ENCODE measurements around the gene PCDH9.

Gene PCDH9

GRCh38 chr13:67167420-67167819 is 62.7 kb downstream of the PCDH9 start:
- Histone ChIP-seq H3K23ac (ENCODE audit: low read length) (no peak overlapping the region), H2BK15ac (replicated peaks; ENCODE audit: low read depth) (no peak overlapping the region), H3K79me2 (ENCODE audit: control insufficient read depth, insufficient read depth, low read length) (no peaks in the 10 kb centered on the region), H3K4me1 (ENCODE audit: control insufficient read depth, low read depth, low read length) (no peaks in the 10 kb centered on the region), H3K27me3 (ENCODE audit: insufficient read depth, low read length, poor library complexity) (no peaks in the 10 kb centered on the region), H2BK5ac (ENCODE audit: low read length) (no peak overlapping the region), H4K8ac (ENCODE audit: low read depth, low read length) (no peak overlapping the region), H3K18ac (ENCODE audit: low read length) (no peak overlapping the region), H3K4me3 (ENCODE audit: low read length) (no peak overlapping the region), H3K36me3 (ENCODE audit: control insufficient read depth, insufficient read depth, low read length) (no peaks in the 10 kb centered on the region), H3K79me1 (ENCODE audit: low read length) (no peaks in the 10 kb centered on the region), H3K9ac (ENCODE audit: low read length) (no peak overlapping the region), H2AK5ac (ENCODE audit: low read length) (no peak overlapping the region), H2BK120ac (ENCODE audit: low read depth, low read length) (no peak overlapping the region), H3K4me2 (ENCODE audit: low read length) (no peak overlapping the region), H3K4ac (ENCODE audit: low read depth, low read length) (no peak overlapping the region), H3K27ac (ENCODE audit: low read depth, low read length) (no peak overlapping the region), H3K56ac (ENCODE audit: low read length) (no peak overlapping the region), H4K5ac (ENCODE audit: low read length) (no peak overlapping the region)
- no peak for DNase-seq
- WGBS (ENCODE audit: extremely low coverage, insufficient coverage, low lambda C conversion rate) = no CpG with 5 or more reads among the region's 1 CpG

- Histone ChIP-seq H3K23ac (ENCODE audit: low read length) (no peak overlapping the region), H3K79me2 (ENCODE audit: control insufficient read depth, insufficient read depth, low read length) (no peaks in the 10 kb centered on the region), H3K4me3 (ENCODE audit: low read length) (no peak overlapping the region), H2AK5ac (ENCODE audit: low read length) (no peak overlapping the region), H3K56ac (ENCODE audit: low read length) (no peak overlapping the region), H2BK120ac (ENCODE audit: low read depth, low read length) (no peak overlapping the region), H3K27me3 (ENCODE audit: insufficient read depth, low read length, poor library complexity) (no peaks in the 10 kb centered on the region), H2BK15ac (replicated peaks; ENCODE audit: low read depth) (no peak overlapping the region), H3K4ac (ENCODE audit: low read depth, low read length) (no peak overlapping the region), H4K8ac (ENCODE audit: low read depth, low read length) (no peak overlapping the region), H3K36me3 (ENCODE audit: control insufficient read depth, insufficient read depth, low read length) (no peaks in the 10 kb centered on the region), H4K5ac (ENCODE audit: low read length) (no peak overlapping the region), H3K79me1 (ENCODE audit: low read length) (no peaks in the 10 kb centered on the region), H3K4me1 (ENCODE audit: control insufficient read depth, low read depth, low read length) (no peaks in the 10 kb centered on the region), H3K4me2 (ENCODE audit: low read length) (no peak overlapping the region), H2BK5ac (ENCODE audit: low read length) (no peak overlapping the region), H3K18ac (ENCODE audit: low read length) (no peak overlapping the region), H3K27ac (ENCODE audit: low read depth, low read length) (no peak overlapping the region), H3K9ac (ENCODE audit: low read length) (no peak overlapping the region)
- no CpG with 5 or more reads among the region's 3 CpGs for WGBS (ENCODE audit: extremely low coverage, insufficient coverage, low lambda C conversion rate)
- no peak for DNase-seq
Measured at GRCh38 chr13:67161176-67161575, 69.0 kb downstream of the PCDH9 start.

- Histone ChIP-seq H3K4me3 (ENCODE audit: low read length) (no peak overlapping the region), H3K56ac (ENCODE audit: low read length) (no peak overlapping the region), H3K4me1 (ENCODE audit: control insufficient read depth, low read depth, low read length) (no peaks in the 10 kb centered on the region), H3K23ac (ENCODE audit: low read length) (no peak overlapping the region), H3K4me2 (ENCODE audit: low read length) (no peak overlapping the region), H3K18ac (ENCODE audit: low read length) (no peak overlapping the region), H3K36me3 (ENCODE audit: control insufficient read depth, insufficient read depth, low read length) (no peaks in the 10 kb centered on the region), H4K5ac (ENCODE audit: low read length) (no peak overlapping the region), H3K9ac (ENCODE audit: low read length) (no peak overlapping the region), H3K79me2 (ENCODE audit: control insufficient read depth, insufficient read depth, low read length) (no peaks in the 10 kb centered on the region), H4K8ac (ENCODE audit: low read depth, low read length) (no peak overlapping the region), H3K4ac (ENCODE audit: low read depth, low read length) (no peak overlapping the region), H2BK120ac (ENCODE audit: low read depth, low read length) (no peak overlapping the region), H3K27me3 (ENCODE audit: insufficient read depth, low read length, poor library complexity) (no peaks in the 10 kb centered on the region), H2BK15ac (replicated peaks; ENCODE audit: low read depth) (no peak overlapping the region), H2AK5ac (ENCODE audit: low read length) (no peak overlapping the region), H3K79me1 (ENCODE audit: low read length) (no peaks in the 10 kb centered on the region), H3K27ac (ENCODE audit: low read depth, low read length) (no peak overlapping the region), H2BK5ac (ENCODE audit: low read length) (no peak overlapping the region)
- no CpG with 5 or more reads among the region's 5 CpGs for WGBS (ENCODE audit: extremely low coverage, insufficient coverage, low lambda C conversion rate)
- DNase-seq = no peak
Measured at GRCh38 chr13:67158903-67159302, 71.2 kb downstream of the PCDH9 start.

GRCh38 chr13:67156723-67157060 is 73.4 kb downstream of the PCDH9 start:
- Histone ChIP-seq H3K56ac (ENCODE audit: low read length) (no peak overlapping the region), H3K23ac (ENCODE audit: low read length) (no peak overlapping the region), H2AK5ac (ENCODE audit: low read length) (no peak overlapping the region), H3K4me3 (ENCODE audit: low read length) (no peak overlapping the region), H2BK15ac (replicated peaks; ENCODE audit: low read depth) (no peak overlapping the region), H3K27ac (ENCODE audit: low read depth, low read length) (no peak overlapping the region), H3K79me2 (ENCODE audit: control insufficient read depth, insufficient read depth, low read length) (no peaks in the 10 kb centered on the region), H2BK5ac (ENCODE audit: low read length) (no peak overlapping the region), H4K5ac (ENCODE audit: low read length) (no peak overlapping the region), H3K27me3 (ENCODE audit: insufficient read depth, low read length, poor library complexity) (no peaks in the 10 kb centered on the region), H3K79me1 (ENCODE audit: low read length) (no peaks in the 10 kb centered on the region), H3K4me1 (ENCODE audit: control insufficient read depth, low read depth, low read length) (no peaks in the 10 kb centered on the region), H2BK120ac (ENCODE audit: low read depth, low read length) (no peak overlapping the region), H3K4me2 (ENCODE audit: low read length) (no peak overlapping the region), H3K9ac (ENCODE audit: low read length) (no peak overlapping the region), H4K8ac (ENCODE audit: low read depth, low read length) (no peak overlapping the region), H3K4ac (ENCODE audit: low read depth, low read length) (no peak overlapping the region), H3K36me3 (ENCODE audit: control insufficient read depth, insufficient read depth, low read length) (no peaks in the 10 kb centered on the region), H3K18ac (ENCODE audit: low read length) (no peak overlapping the region)
- DNase-seq = no peak
- WGBS (ENCODE audit: extremely low coverage, insufficient coverage, low lambda C conversion rate) = no CpG with 5 or more reads among the region's 7 CpGs

GRCh38 chr13:67155898-67156722 is 74.0 kb downstream of the PCDH9 start:
- no peak overlapping the region for H3K56ac ChIP-seq (ENCODE audit: low read length)
- no peak overlapping the region for H3K27ac ChIP-seq (ENCODE audit: low read depth, low read length)
- no peak overlapping the region for H3K9ac ChIP-seq (ENCODE audit: low read length)
- no CpG with 5 or more reads among the region's 24 CpGs for WGBS (ENCODE audit: extremely low coverage, insufficient coverage, low lambda C conversion rate)
- H3K4me3 ChIP-seq (ENCODE audit: low read length) = no peak overlapping the region
- no peaks in the 10 kb centered on the region for H3K27me3 ChIP-seq (ENCODE audit: insufficient read depth, low read length, poor library complexity)
- H3K18ac ChIP-seq (ENCODE audit: low read length) = no peak overlapping the region
- H2AK5ac ChIP-seq (ENCODE audit: low read length) = no peak overlapping the region
- H4K8ac ChIP-seq (ENCODE audit: low read depth, low read length) = no peak overlapping the region
- no peak overlapping the region for H3K4ac ChIP-seq (ENCODE audit: low read depth, low read length)
- no peak for DNase-seq
- no peak overlapping the region for H4K5ac ChIP-seq (ENCODE audit: low read length)
- H3K36me3 ChIP-seq (ENCODE audit: control insufficient read depth, insufficient read depth, low read length) = no peaks in the 10 kb centered on the region
- no peaks in the 10 kb centered on the region for H3K79me2 ChIP-seq (ENCODE audit: control insufficient read depth, insufficient read depth, low read length)
- no peak overlapping the region for H3K4me2 ChIP-seq (ENCODE audit: low read length)
- no peak overlapping the region for H2BK15ac ChIP-seq (replicated peaks; ENCODE audit: low read depth)
- H3K4me1 ChIP-seq (ENCODE audit: control insufficient read depth, low read depth, low read length) = no peaks in the 10 kb centered on the region
- no peak overlapping the region for H2BK120ac ChIP-seq (ENCODE audit: low read depth, low read length)
- H3K79me1 ChIP-seq (ENCODE audit: low read length) = no peaks in the 10 kb centered on the region
- H3K23ac ChIP-seq (ENCODE audit: low read length) = no peak overlapping the region
- no peak overlapping the region for H2BK5ac ChIP-seq (ENCODE audit: low read length)

GRCh38 chr13:67152085-67152484 is 78.1 kb downstream of the PCDH9 start:
- no peak overlapping the region for H3K4me2 ChIP-seq (ENCODE audit: low read length)
- H3K27ac ChIP-seq (ENCODE audit: low read depth, low read length) = no peak overlapping the region
- H3K56ac ChIP-seq (ENCODE audit: low read length) = no peak overlapping the region
- H3K27me3 ChIP-seq (ENCODE audit: insufficient read depth, low read length, poor library complexity) = no peaks in the 10 kb centered on the region
- H3K23ac ChIP-seq (ENCODE audit: low read length) = no peak overlapping the region
- H3K4ac ChIP-seq (ENCODE audit: low read depth, low read length) = no peak overlapping the region
- H3K4me1 ChIP-seq (ENCODE audit: control insufficient read depth, low read depth, low read length) = no peaks in the 10 kb centered on the region
- H3K36me3 ChIP-seq (ENCODE audit: control insufficient read depth, insufficient read depth, low read length) = no peaks in the 10 kb centered on the region
- H2BK5ac ChIP-seq (ENCODE audit: low read length) = no peak overlapping the region
- H4K8ac ChIP-seq (ENCODE audit: low read depth, low read length) = no peak overlapping the region
- no peak overlapping the region for H2BK120ac ChIP-seq (ENCODE audit: low read depth, low read length)
- no peak overlapping the region for H2AK5ac ChIP-seq (ENCODE audit: low read length)
- no peaks in the 10 kb centered on the region for H3K79me2 ChIP-seq (ENCODE audit: control insufficient read depth, insufficient read depth, low read length)
- no peak overlapping the region for H4K5ac ChIP-seq (ENCODE audit: low read length)
- H3K4me3 ChIP-seq (ENCODE audit: low read length) = no peak overlapping the region
- no peak overlapping the region for H3K18ac ChIP-seq (ENCODE audit: low read length)
- no peak overlapping the region for H2BK15ac ChIP-seq (replicated peaks; ENCODE audit: low read depth)
- no CpG with 5 or more reads among the region's 2 CpGs for WGBS (ENCODE audit: extremely low coverage, insufficient coverage, low lambda C conversion rate)
- H3K9ac ChIP-seq (ENCODE audit: low read length) = no peak overlapping the region
- DNase-seq = no peak
- H3K79me1 ChIP-seq (ENCODE audit: low read length) = no peaks in the 10 kb centered on the region
